ENCODE measurements around the gene LOXL1. TPM values are rescaled to one million over a fixed set of nuclear protein-coding genes. Genes with fewer than 3 reads are reported as not detected.

The LOXL1 gene
- total and polyA plus RNA-seq, 2 of the 4 experiments (the other 2 are of a cell fraction), result 148 to 332 TPM

- H3K4me1 ChIP-seq (ENCODE audit: control insufficient read depth, insufficient read depth, low read length), result peaks cover 46% of the 10 kb centered on the region
- no TSS peak for BruUV-seq (replicated peaks)
- peak overlapping the region; percentile 74 for H2AFZ ChIP-seq (replicated peaks; ENCODE audit: low read length, poor library complexity)
- H2AK5ac ChIP-seq (ENCODE audit: low read depth, low read length), result peak overlapping the region; percentile 100
- H3K36me3 ChIP-seq (ENCODE audit: control insufficient read depth, insufficient read depth, low read length), result peaks cover 24% of the 10 kb centered on the region
- in situ Hi-C loops (cut with MboI; ENCODE audit: low sequenced_read_pairs), result no loop called here
- H4K20me1 ChIP-seq (ENCODE audit: insufficient read depth, low read length), result peaks cover 9% of the 10 kb centered on the region
- dilution Hi-C loops (cut with HindIII; ENCODE audit: low sequenced_read_pairs, unreplicated experiment), result no loop called here
- peaks cover 45 to 89% of the 10 kb centered on the region in 2 experiments for H3K79me1 ChIP-seq (ENCODE audit: low read depth in 1 of 2, low read length in 2 of 2)
- H3K27ac ChIP-seq (ENCODE audit: insufficient read depth, low read length), result peak overlapping the region; percentile 73
- H3K27me3 ChIP-seq (ENCODE audit: control insufficient read depth, insufficient read depth, low read length), result no peaks in the 10 kb centered on the region
- peak overlapping the region; percentile 70 for H3K56ac ChIP-seq (ENCODE audit: extremely low read depth, insufficient read depth, low read length)
- H2BK5ac ChIP-seq (ENCODE audit: low read depth, low read length, poor library complexity, severe bottlenecking), result peak overlapping the region; percentile 97
- intact Hi-C loops (cut with micrococcal nuclease), result no loop called here
- peak overlapping the region; percentile 98 for H4K91ac ChIP-seq (ENCODE audit: insufficient read depth, low read depth, low read length)
- H2BK20ac ChIP-seq (ENCODE audit: low read depth, low read length), result peak overlapping the region; percentile 98
- H2BK15ac ChIP-seq (ENCODE audit: low read depth, low read length), result peak overlapping the region; percentile 98
- peak overlapping the region; percentile 53 for H3K4me2 ChIP-seq (ENCODE audit: low read depth, low read length)
- peak; percentile 71 for TF ChIP-seq RCOR1 (IDR thresholded peaks at IDR 0.05; ENCODE audit: insufficient replicate concordance, low read length)
- TF ChIP-seq MAFK (IDR thresholded peaks at IDR 0.05; ENCODE audit: low read depth, low read length), result no peak
- peak; percentile 39; the same call in 1 of the 2 replicates for TF ChIP-seq NFE2L2 (IDR thresholded peaks at IDR 0.05; ENCODE audit: low read depth, low read length)
- TF ChIP-seq FOS (IDR thresholded peaks at IDR 0.05; ENCODE audit: low read depth, low read length), result peak; percentile 57; the same call in 1 of the 2 replicates
- TF ChIP-seq RAD21 (IDR thresholded peaks at IDR 0.05; ENCODE audit: low read length), result no peak
- TF ChIP-seq CEBPB (IDR thresholded peaks at IDR 0.05; ENCODE audit: low read depth, low read length), result peak; percentile 44; the same call in 1 of the 2 replicates
- TF ChIP-seq MAZ (IDR thresholded peaks at IDR 0.05; ENCODE audit: borderline replicate concordance, low read depth, low read length), result peak; percentile 80
- ChIA-PET CTCF (interaction anchor here (0.7 to 1.2 kb wide), 3 partner anchors 10 to 43 kb away, joined by 3 to 6 read pairs (median 4); no protein-coding TSS in a partner anchor), POLR2A (ENCODE audit: unreplicated experiment) (interaction anchor here (1.0 kb wide), 1 partner anchor 10 kb away, joined by 6 read pairs; no protein-coding TSS in a partner anchor)
- H2AK9ac ChIP-seq (replicated peaks; ENCODE audit: low read depth, low read length, poor library complexity), result peak overlapping the region; percentile 98
- DNase-seq (peak; percentile 97), ATAC-seq (ENCODE audit: low read depth) (peak; percentile 80)
- H3K4me3 ChIP-seq (ENCODE audit: insufficient read depth, low read depth, low read length), result no peak overlapping the region
- WGBS, 2 experiments (ENCODE audit: extremely low coverage in 2 of 2, insufficient read length in 1 of 2), result no CpG with 5 or more reads among the region's 1 CpG
- peak overlapping the region; percentile 99 for H3K14ac ChIP-seq (replicated peaks; ENCODE audit: low read depth, low read length)
- peak overlapping the region; percentile 96 for H3K18ac ChIP-seq (ENCODE audit: low read depth, low read length)
- H3K23ac ChIP-seq (ENCODE audit: low read depth, low read length), result peak overlapping the region; percentile 98
- no peaks in the 10 kb centered on the region for H3K9me3 ChIP-seq (ENCODE audit: control insufficient read depth, insufficient read depth, low read length)
- peaks cover 33% of the 10 kb centered on the region for H3K9me1 ChIP-seq (ENCODE audit: insufficient read depth, low read length)
- H3K4ac ChIP-seq (ENCODE audit: low read depth, low read length), result peak overlapping the region; percentile 100
- peak overlapping the region; percentile 99 for H2BK120ac ChIP-seq (ENCODE audit: low read depth, low read length)
- H4K5ac ChIP-seq (ENCODE audit: low read depth, low read length), result peak overlapping the region; percentile 98
- peak overlapping the region; percentile 61 for H3K9ac ChIP-seq (ENCODE audit: low read depth, low read length)
- peak overlapping the region; percentile 98 to 100 for H4K8ac ChIP-seq (ENCODE audit: low read depth in 2 of 2, low read length in 2 of 2)
These were observed 14.8 kb downstream of the LOXL1 start for GRCh38 chr15:73941044-73941443.
